Activated naive CD8-positive, alpha-beta T cell (primary cell): Measurements from ENCODE around the gene ANO7.

ENCODE experiments used
- H3K27ac Mint-ChIP-seq: one replicate; pipeline ENCODE4 v1.8.0; 2021; ENCODE audit warnings: mixed read lengths
- H3K27me3 Mint-ChIP-seq: one replicate; pipeline ENCODE4 v1.8.0; 2021; ENCODE audit warnings: mixed read lengths
- H3K36me3 Mint-ChIP-seq: one replicate; pipeline ENCODE4 v1.8.0; 2021; ENCODE audit warnings: mixed read lengths
- H3K4me1 Mint-ChIP-seq: one replicate; pipeline ENCODE4 v1.8.0; 2021; ENCODE audit warnings: low read depth, mixed read lengths
- H3K4me3 Mint-ChIP-seq: one replicate; pipeline ENCODE4 v1.8.0; 2021; ENCODE audit warnings: mild to moderate bottlenecking, mixed read lengths
- H3K9me3 Mint-ChIP-seq: one replicate; pipeline ENCODE4 v1.8.0; 2021; ENCODE audit warnings: low read depth, mixed read lengths

The ANO7 gene

DNA sequence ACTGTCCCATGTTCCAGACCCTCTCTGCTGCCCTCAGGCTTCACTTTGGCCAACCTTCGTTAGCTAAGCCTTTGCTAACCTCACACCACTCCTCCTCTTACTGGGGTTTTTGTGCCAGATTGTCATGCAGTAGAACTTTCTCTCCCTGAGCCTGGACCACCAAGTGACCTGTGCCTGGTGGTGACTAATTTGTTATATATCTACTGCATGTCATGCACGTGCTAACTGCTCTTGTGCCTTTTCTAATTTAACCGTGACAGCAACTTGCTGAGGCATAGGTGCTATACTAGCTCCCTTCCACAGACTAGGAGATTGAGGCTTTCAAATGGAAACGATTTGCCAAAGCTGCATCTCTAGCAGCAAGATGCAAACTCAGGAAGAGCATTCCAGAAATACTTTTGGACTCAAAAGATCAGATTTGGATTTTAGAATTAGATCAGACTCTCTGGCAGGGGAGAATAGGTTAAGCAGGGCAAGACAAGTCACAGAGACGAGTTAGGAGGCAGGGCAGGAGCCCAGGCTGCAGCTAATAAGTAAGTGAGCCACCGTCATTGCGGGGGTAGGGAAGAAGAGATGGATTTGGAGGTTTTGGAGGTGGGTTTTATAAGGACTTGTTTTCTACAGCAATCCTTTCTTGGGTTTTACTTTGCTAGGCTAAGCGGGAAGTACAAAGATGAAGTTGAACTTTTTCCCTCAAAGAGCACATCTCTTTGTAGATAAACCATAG lies 36.4 kb upstream of the ANO7 start:
- Mint-ChIP-seq H3K36me3 (no peaks in the 10 kb centered on the region), H3K9me3 (no peaks in the 10 kb centered on the region), H3K27me3 (no peaks in the 10 kb centered on the region), H3K27ac (peak overlapping the region; percentile 68), H3K4me1 (peaks cover 44% of the 10 kb centered on the region), H3K4me3 (peak overlapping the region; percentile 94)

- no peak overlapping the region for H3K27ac Mint-ChIP-seq
- H3K4me1 Mint-ChIP-seq = peaks cover 34% of the 10 kb centered on the region
- H3K36me3 Mint-ChIP-seq = no peaks in the 10 kb centered on the region
- no peaks in the 10 kb centered on the region for H3K9me3 Mint-ChIP-seq
- no peak overlapping the region for H3K4me3 Mint-ChIP-seq
- H3K27me3 Mint-ChIP-seq = no peaks in the 10 kb centered on the region
Measured at GRCh38 chr2:241153616-241154015, 34.9 kb upstream of the ANO7 start.

DNA sequence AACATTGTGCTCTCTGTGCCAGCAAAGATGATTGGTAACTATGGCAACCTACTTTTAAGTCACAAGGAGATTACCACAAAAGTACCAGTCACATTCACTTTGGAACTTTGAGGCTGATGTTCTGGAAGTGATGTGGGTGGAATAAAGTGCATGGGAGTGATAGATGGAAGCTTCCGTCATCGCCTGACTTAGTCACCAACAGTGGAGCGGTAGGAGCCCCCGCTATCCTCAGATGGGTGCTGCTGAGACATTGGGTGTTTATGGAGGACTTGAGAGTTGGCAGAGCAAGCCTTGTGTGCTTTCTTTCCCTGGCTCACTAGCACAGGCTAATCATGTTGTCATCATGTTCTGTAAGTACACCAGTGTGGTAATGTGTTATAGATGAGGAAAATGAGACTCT lies 33.6 kb upstream of the ANO7 start:
- Mint-ChIP-seq H3K27me3 (no peaks in the 10 kb centered on the region), H3K4me1 (peaks cover 33% of the 10 kb centered on the region), H3K9me3 (no peaks in the 10 kb centered on the region), H3K4me3 (no peak overlapping the region), H3K27ac (no peak overlapping the region), H3K36me3 (no peaks in the 10 kb centered on the region)

DNA sequence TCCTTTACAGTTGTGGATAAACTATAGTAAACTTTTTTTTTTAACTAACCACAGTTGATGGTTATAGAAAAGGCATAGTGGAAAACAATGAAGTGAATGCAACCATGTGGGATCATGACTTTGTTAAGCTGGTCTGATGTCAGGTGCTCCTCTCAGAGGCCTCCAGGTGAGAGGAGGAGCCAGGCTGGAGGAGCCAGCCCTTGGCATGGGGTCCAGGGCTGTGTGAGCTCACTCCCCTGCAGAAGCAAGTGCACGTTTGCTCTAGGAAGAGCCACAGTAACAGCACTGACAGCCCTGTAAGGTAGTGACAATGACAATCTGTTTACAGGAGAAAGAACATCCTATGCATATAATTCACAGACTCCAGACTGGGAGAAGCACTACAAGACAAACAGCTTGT lies 32.5 kb upstream of the ANO7 start:
- no peaks in the 10 kb centered on the region for H3K36me3 Mint-ChIP-seq
- H3K27ac Mint-ChIP-seq = no peak overlapping the region
- no peaks in the 10 kb centered on the region for H3K27me3 Mint-ChIP-seq
- H3K4me1 Mint-ChIP-seq = peaks cover 29% of the 10 kb centered on the region
- H3K9me3 Mint-ChIP-seq = no peaks in the 10 kb centered on the region
- H3K4me3 Mint-ChIP-seq = no peak overlapping the region

DNA sequence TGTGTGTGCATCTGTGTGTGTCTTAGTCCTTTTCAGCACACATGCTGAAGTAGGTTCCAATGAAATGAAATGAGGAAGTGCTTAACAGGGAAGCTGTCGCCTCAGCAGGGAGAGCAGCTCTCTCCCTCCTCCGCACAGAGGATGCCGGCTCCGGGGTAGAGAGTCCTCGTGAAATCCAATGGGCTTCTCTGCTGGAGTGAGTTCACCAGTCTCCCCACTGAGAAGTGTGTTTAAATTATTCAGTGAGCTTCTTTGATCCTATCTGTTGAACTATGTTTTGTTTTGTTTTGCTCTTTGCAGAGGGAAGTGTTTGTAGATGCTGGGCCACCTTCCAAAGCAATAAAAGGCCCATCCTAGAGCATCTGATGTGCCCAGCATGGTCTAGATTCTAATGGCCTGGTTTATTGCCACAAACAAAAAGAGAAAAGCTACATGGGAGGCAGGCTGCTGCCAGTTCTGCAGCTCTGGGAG lies 31.5 kb upstream of the ANO7 start:
- Mint-ChIP-seq H3K36me3 (no peaks in the 10 kb centered on the region), H3K4me1 (peaks cover 19% of the 10 kb centered on the region), H3K27me3 (no peaks in the 10 kb centered on the region), H3K9me3 (no peaks in the 10 kb centered on the region), H3K27ac (no peak overlapping the region), H3K4me3 (no peak overlapping the region)

- Mint-ChIP-seq H3K4me3 (no peak overlapping the region), H3K36me3 (no peaks in the 10 kb centered on the region)
Measured at GRCh38 chr2:241157841-241158545, 30.5 kb upstream of the ANO7 start.

DNA sequence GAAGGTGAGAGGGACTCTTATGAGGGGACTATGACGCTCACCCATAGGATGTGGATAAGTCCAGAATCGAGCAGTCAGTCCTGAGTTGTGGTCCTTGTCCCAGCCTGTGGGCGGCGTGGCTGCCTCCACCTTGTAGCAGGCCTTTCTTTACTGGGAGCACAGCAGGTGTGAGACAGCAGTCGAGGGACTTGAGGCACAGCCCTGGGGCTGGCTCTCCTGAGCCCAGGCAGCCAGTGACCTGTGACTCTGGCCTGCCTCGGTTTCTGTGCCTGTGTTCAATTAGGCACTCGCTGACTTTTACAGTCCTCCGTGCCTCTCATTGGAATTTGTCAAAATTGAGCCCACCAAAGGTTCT lies 30.0 kb upstream of the ANO7 start:
- H3K4me1 Mint-ChIP-seq = peaks cover 9% of the 10 kb centered on the region
- no peaks in the 10 kb centered on the region for H3K27me3 Mint-ChIP-seq
- H3K4me3 Mint-ChIP-seq = no peak overlapping the region
- no peak overlapping the region for H3K27ac Mint-ChIP-seq
- no peaks in the 10 kb centered on the region for H3K36me3 Mint-ChIP-seq
- no peaks in the 10 kb centered on the region for H3K9me3 Mint-ChIP-seq

More at GRCh38 chr2:241157841-241158545, 30.5 kb upstream of the ANO7 start:
- Mint-ChIP-seq H3K27ac (no peak overlapping the region), H3K27me3 (no peaks in the 10 kb centered on the region), H3K9me3 (no peaks in the 10 kb centered on the region), H3K4me1 (peaks cover 14% of the 10 kb centered on the region)

- no peaks in the 10 kb centered on the region for H3K9me3 Mint-ChIP-seq
- H3K36me3 Mint-ChIP-seq = no peaks in the 10 kb centered on the region
- H3K27me3 Mint-ChIP-seq = no peaks in the 10 kb centered on the region
- no peak overlapping the region for H3K4me3 Mint-ChIP-seq
- H3K27ac Mint-ChIP-seq = peak overlapping the region; percentile 22
- H3K4me1 Mint-ChIP-seq = peaks cover 9% of the 10 kb centered on the region
Measured at GRCh38 chr2:241159116-241159515, 29.4 kb upstream of the ANO7 start.

GRCh38 chr2:241160318-241160717 lies 28.2 kb upstream of the ANO7 start:
- Mint-ChIP-seq H3K27me3 (no peaks in the 10 kb centered on the region), H3K36me3 (no peaks in the 10 kb centered on the region), H3K4me1 (peaks cover 3% of the 10 kb centered on the region), H3K9me3 (no peaks in the 10 kb centered on the region), H3K27ac (no peak overlapping the region), H3K4me3 (no peak overlapping the region)

GRCh38 chr2:241161646-241162281 lies 26.7 kb upstream of the ANO7 start:
- no peak overlapping the region for H3K27ac Mint-ChIP-seq
- H3K36me3 Mint-ChIP-seq = no peaks in the 10 kb centered on the region

GRCh38 chr2:241163601-241164118 lies 24.8 kb upstream of the ANO7 start:
- Mint-ChIP-seq H3K36me3 (peaks cover 3% of the 10 kb centered on the region), H3K9me3 (no peaks in the 10 kb centered on the region), H3K27ac (no peak overlapping the region), H3K27me3 (no peaks in the 10 kb centered on the region), H3K4me1 (no peaks in the 10 kb centered on the region), H3K4me3 (no peak overlapping the region)

More at GRCh38 chr2:241161646-241162281, 26.7 kb upstream of the ANO7 start:
- peaks cover 1% of the 10 kb centered on the region for H3K4me1 Mint-ChIP-seq
- no peak overlapping the region for H3K4me3 Mint-ChIP-seq
- no peaks in the 10 kb centered on the region for H3K27me3 Mint-ChIP-seq
- no peaks in the 10 kb centered on the region for H3K9me3 Mint-ChIP-seq

DNA sequence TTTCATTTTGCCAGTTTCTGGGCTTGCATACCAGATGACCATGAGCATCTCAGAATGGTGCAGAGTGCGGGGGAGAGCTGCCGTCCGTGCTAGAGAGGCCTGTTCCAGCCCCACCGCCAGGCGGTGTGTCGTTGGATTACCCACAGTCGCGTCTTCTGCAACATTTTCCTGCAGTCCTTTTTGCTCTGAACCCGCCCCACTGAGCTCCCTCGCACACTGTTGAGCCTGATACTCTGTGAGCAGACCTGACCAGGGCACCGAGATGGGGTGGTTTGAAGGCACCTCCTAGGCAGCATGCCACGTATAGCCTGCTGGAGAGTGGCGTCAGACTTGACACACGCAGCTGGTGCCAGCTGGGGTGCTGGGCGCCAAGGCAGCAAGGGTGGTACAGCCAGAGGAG lies 20.1 kb upstream of the ANO7 start:
- Mint-ChIP-seq H3K9me3 (no peaks in the 10 kb centered on the region), H3K36me3 (peaks cover 27% of the 10 kb centered on the region), H3K4me3 (no peak overlapping the region), H3K27ac (no peak overlapping the region), H3K27me3 (no peaks in the 10 kb centered on the region), H3K4me1 (no peaks in the 10 kb centered on the region)

GRCh38 chr2:241173557-241173956 lies 14.9 kb upstream of the ANO7 start:
- Mint-ChIP-seq H3K4me1 (no peaks in the 10 kb centered on the region), H3K27me3 (no peaks in the 10 kb centered on the region), H3K27ac (no peak overlapping the region), H3K36me3 (peaks cover 26% of the 10 kb centered on the region), H3K9me3 (no peaks in the 10 kb centered on the region), H3K4me3 (no peak overlapping the region)

- Mint-ChIP-seq H3K4me1 (no peaks in the 10 kb centered on the region), H3K36me3 (peaks cover 6% of the 10 kb centered on the region), H3K9me3 (no peaks in the 10 kb centered on the region), H3K27me3 (no peaks in the 10 kb centered on the region), H3K4me3 (no peak overlapping the region), H3K27ac (no peak overlapping the region)
Measured at GRCh38 chr2:241177526-241178334, 10.7 kb upstream of the ANO7 start.
